HepG2 (cell line): ENCODE results near the gene SMARCD1. TPM values are rescaled to one million over a fixed set of nuclear protein-coding genes. Genes with fewer than 3 reads are reported as not detected.

ENCODE experiments used
- EED ChIP-seq: sonication (generic); formaldehyde crosslinking; IDR thresholded peaks from 2 replicates; pipeline ENCODE4 v1.5.0; 2020; ENCODE audit warnings: mild to moderate bottlenecking, missing genetic modification reagents
- FOXA1 ChIP-seq, 2 experiments: fragments of 450-650 bp in 1 of 2; sonication (generic) in 1 of 2; formaldehyde crosslinking in 1 of 2; IDR thresholded peaks; 2 replicates each; pipeline versions ENCODE4 v1.4.0 to v1.6.1; 2016 to 2020; ENCODE audit warnings: missing genetic modification reagents in 1 of 2
- GATA4 ChIP-seq: sonication (generic); IDR thresholded peaks from 2 replicates; pipeline ENCODE4 v1.6.1; 2016; ENCODE audit warnings: antibody characterized with exemption, low read depth, borderline replicate concordance
- IRX3 ChIP-seq: sonication (generic); formaldehyde crosslinking; IDR thresholded peaks from 2 replicates; pipeline ENCODE4 v1.8.1; 2023; ENCODE audit warnings: mild to moderate bottlenecking, low read depth, missing genetic modification reagents, borderline replicate concordance
- MAF1 ChIP-seq: sonication (generic); formaldehyde crosslinking; IDR thresholded peaks from 2 replicates; pipeline ENCODE4 v1.5.0; 2020; ENCODE audit warnings: missing genetic modification reagents, borderline replicate concordance
- MIER2 ChIP-seq: IDR thresholded peaks from 2 replicates; pipeline ENCODE4 v1.6.1; 2016; ENCODE audit warnings: missing biosample characterization, missing genetic modification reagents
- MLLT10 ChIP-seq: sonication (generic); formaldehyde crosslinking; IDR thresholded peaks from 2 replicates; pipeline ENCODE4 v1.4.0; 2020; ENCODE audit warnings: missing genetic modification reagents
- PCBP1 ChIP-seq: fragments of 200-400 bp; formaldehyde crosslinking; IDR thresholded peaks from 2 replicates; pipeline ENCODE4 v1.6.1; 2017; ENCODE audit warnings: mild to moderate bottlenecking, low read depth, low read length, borderline replicate concordance
- POGZ ChIP-seq: sonication (generic); formaldehyde crosslinking; IDR thresholded peaks from 2 replicates; pipeline ENCODE4 v1.4.0; 2020; ENCODE audit warnings: mild to moderate bottlenecking, missing genetic modification reagents
- RELA ChIP-seq: sonication (generic); formaldehyde crosslinking; IDR thresholded peaks from 2 replicates; pipeline ENCODE4 v1.4.0; 2020; ENCODE audit warnings: missing genetic modification reagents
- SP140L ChIP-seq: sonication (generic); formaldehyde crosslinking; IDR thresholded peaks from 2 replicates; pipeline ENCODE4 v1.4.0; 2020; ENCODE audit warnings: missing genetic modification reagents, borderline replicate concordance
- TOPORS ChIP-seq: sonication (generic); formaldehyde crosslinking; IDR thresholded peaks from 2 replicates; pipeline ENCODE4 v1.8.0; 2023; ENCODE audit warnings: mild to moderate bottlenecking, missing genetic modification reagents
- ZNF264 ChIP-seq: sonication (generic); formaldehyde crosslinking; IDR thresholded peaks from 2 replicates; pipeline ENCODE4 v1.4.0; 2020; ENCODE audit warnings: missing genetic modification reagents
- ZNF766 ChIP-seq: sonication (generic); formaldehyde crosslinking; IDR thresholded peaks from 2 replicates; pipeline ENCODE4 v1.5.0; 2020; ENCODE audit warnings: missing genetic modification reagents, borderline replicate concordance
- polyA plus RNA-seq, 8 experiments: library from polyadenylated mRNA; depleted of rRNA in 3 of 8; stranded (reverse) in 7 of 8; unstranded in 1 of 8; fragments of >200 nt; fragmentation: Illumina TruSeq in 4 of 8; extraction: Trizol in 4 of 8; gene quantifications; 2 replicates each; pipeline versions ENCODE4 v1.2.1 to v1.2.3, GENCODE V29; 2011 to 2016; ENCODE audit warnings: low read depth in 4 of 8, missing spikeins in 1 of 8, mixed read lengths in 1 of 8; ENCODE audit not compliant: insufficient read depth in 1 of 8
- total RNA-seq, 5 experiments: library from RNA; depleted of rRNA; stranded (reverse); fragments of >200 nt; fragmentation: Illumina TruSeq; extraction: Trizol; gene quantifications; 2 replicates each; pipeline ENCODE4 v1.2.3, GENCODE V29; 2016; ENCODE audit warnings: low read depth in 1 of 5
- TF ChIP-seq, protein P1 (sequence below): sonication (generic); formaldehyde crosslinking; IDR thresholded peaks from 2 replicates; pipeline ENCODE4 v1.5.1; 2020; ENCODE audit warnings: mild to moderate bottlenecking, missing genetic modification reagents, borderline replicate concordance
- TF ChIP-seq, protein P2 (sequence below), 2 experiments: fragments of 450-650 bp in 1 of 2; sonication (generic) in 1 of 2; formaldehyde crosslinking in 1 of 2; IDR thresholded peaks; 2 replicates each; pipeline versions ENCODE4 v1.6.1 to v1.8.0; 2016 to 2022; ENCODE audit warnings: antibody characterized with exemption in 1 of 2, mild to moderate bottlenecking in 1 of 2, missing genetic modification reagents in 1 of 2

The SMARCD1 gene
- total and polyA plus RNA-seq, 2 of the 13 experiments (the other 11 are each of a cell fraction or from before 2014, with no cell fraction given): 51.7 to 54.6 TPM

DNA sequence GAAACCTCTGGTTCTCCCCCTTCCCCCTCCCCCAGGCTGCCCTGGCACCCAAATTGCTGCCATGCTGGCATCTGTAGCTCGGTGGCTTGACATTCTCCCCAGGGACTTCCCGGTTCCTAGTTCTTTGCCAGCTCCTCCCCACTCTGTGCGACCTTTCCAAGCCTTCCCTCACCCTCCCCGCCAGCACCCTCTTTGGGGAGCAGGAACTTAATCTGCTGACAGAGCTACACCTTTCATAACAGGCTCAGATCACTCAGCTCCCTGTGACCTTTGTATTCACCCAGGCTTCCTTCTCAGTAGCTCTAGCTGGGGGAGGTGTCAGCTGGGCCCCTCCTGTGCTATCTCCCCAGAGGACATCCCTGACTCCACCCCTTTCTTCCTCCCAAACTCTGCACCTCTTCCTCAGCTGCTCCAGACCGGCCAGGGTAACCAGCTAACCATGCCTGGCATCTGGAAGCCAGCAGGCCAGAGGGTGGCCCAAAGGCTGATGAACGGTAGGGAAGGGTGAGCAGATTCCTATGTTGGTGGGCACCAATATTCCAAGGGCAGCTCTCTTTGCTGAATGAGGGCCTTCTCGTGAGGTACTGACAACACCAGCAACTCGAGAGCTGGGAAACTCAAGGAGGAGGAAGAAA, 25.1 kb downstream of the SMARCD1 start (continued):
- TF ChIP-seq MLLT10 (CRISPR knock-in tag): no peak
- no peak for TF ChIP-seq SP140L (CRISPR knock-in tag)
- TF ChIP-seq, protein P1, sequence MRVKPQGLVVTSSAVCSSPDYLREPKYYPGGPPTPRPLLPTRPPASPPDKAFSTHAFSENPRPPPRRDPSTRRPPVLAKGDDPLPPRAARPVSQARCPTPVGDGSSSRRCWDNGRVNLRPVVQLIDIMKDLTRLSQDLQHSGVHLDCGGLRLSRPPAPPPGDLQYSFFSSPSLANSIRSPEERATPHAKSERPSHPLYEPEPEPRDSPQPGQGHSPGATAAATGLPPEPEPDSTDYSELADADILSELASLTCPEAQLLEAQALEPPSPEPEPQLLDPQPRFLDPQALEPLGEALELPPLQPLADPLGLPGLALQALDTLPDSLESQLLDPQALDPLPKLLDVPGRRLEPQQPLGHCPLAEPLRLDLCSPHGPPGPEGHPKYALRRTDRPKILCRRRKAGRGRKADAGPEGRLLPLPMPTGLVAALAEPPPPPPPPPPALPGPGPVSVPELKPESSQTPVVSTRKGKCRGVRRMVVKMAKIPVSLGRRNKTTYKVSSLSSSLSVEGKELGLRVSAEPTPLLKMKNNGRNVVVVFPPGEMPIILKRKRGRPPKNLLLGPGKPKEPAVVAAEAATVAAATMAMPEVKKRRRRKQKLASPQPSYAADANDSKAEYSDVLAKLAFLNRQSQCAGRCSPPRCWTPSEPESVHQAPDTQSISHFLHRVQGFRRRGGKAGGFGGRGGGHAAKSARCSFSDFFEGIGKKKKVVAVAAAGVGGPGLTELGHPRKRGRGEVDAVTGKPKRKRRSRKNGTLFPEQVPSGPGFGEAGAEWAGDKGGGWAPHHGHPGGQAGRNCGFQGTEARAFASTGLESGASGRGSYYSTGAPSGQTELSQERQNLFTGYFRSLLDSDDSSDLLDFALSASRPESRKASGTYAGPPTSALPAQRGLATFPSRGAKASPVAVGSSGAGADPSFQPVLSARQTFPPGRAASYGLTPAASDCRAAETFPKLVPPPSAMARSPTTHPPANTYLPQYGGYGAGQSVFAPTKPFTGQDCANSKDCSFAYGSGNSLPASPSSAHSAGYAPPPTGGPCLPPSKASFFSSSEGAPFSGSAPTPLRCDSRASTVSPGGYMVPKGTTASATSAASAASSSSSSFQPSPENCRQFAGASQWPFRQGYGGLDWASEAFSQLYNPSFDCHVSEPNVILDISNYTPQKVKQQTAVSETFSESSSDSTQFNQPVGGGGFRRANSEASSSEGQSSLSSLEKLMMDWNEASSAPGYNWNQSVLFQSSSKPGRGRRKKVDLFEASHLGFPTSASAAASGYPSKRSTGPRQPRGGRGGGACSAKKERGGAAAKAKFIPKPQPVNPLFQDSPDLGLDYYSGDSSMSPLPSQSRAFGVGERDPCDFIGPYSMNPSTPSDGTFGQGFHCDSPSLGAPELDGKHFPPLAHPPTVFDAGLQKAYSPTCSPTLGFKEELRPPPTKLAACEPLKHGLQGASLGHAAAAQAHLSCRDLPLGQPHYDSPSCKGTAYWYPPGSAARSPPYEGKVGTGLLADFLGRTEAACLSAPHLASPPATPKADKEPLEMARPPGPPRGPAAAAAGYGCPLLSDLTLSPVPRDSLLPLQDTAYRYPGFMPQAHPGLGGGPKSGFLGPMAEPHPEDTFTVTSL (CRISPR knock-in tag): no peak
- no peak for TF ChIP-seq GATA4
- no peak for TF ChIP-seq EED (CRISPR knock-in tag)
- no peak for TF ChIP-seq TOPORS (CRISPR knock-in tag)
- TF ChIP-seq PCBP1: no peak
- no peak for TF ChIP-seq IRX3 (CRISPR knock-in tag)
- TF ChIP-seq, protein P2, sequence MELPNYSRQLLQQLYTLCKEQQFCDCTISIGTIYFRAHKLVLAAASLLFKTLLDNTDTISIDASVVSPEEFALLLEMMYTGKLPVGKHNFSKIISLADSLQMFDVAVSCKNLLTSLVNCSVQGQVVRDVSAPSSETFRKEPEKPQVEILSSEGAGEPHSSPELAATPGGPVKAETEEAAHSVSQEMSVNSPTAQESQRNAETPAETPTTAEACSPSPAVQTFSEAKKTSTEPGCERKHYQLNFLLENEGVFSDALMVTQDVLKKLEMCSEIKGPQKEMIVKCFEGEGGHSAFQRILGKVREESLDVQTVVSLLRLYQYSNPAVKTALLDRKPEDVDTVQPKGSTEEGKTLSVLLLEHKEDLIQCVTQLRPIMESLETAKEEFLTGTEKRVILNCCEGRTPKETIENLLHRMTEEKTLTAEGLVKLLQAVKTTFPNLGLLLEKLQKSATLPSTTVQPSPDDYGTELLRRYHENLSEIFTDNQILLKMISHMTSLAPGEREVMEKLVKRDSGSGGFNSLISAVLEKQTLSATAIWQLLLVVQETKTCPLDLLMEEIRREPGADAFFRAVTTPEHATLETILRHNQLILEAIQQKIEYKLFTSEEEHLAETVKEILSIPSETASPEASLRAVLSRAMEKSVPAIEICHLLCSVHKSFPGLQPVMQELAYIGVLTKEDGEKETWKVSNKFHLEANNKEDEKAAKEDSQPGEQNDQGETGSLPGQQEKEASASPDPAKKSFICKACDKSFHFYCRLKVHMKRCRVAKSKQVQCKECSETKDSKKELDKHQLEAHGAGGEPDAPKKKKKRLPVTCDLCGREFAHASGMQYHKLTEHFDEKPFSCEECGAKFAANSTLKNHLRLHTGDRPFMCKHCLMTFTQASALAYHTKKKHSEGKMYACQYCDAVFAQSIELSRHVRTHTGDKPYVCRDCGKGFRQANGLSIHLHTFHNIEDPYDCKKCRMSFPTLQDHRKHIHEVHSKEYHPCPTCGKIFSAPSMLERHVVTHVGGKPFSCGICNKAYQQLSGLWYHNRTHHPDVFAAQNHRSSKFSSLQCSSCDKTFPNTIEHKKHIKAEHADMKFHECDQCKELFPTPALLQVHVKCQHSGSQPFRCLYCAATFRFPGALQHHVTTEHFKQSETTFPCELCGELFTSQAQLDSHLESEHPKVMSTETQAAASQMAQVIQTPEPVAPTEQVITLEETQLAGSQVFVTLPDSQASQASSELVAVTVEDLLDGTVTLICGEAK (IDR thresholded peaks at IDR 0.05): no peak
- TF ChIP-seq, protein P2 (CRISPR knock-in tag; IDR thresholded peaks at IDR 0.05): no peak
- TF ChIP-seq ZNF264 (CRISPR knock-in tag): no peak
- no peak for TF ChIP-seq RELA (CRISPR knock-in tag)
- TF ChIP-seq ZNF766 (CRISPR knock-in tag): no peak
- no peak for TF ChIP-seq POGZ (CRISPR knock-in tag)
- TF ChIP-seq MIER2: no peak
- TF ChIP-seq MAF1: no peak
- no peak for TF ChIP-seq FOXA1 (IDR thresholded peaks at IDR 0.05)
- no peak for TF ChIP-seq FOXA1 (CRISPR knock-in tag; IDR thresholded peaks at IDR 0.05)
